ENCODE results near the gene ATP10B.

GRCh38 chr5:160744268-160745101 lies 107.5 kb downstream of the ATP10B start:
- no peak for TF ChIP-seq CTCF (IDR thresholded peaks at IDR 0.05; ENCODE audit: control extremely low read depth in 1 of 3, insufficient read depth in 1 of 3, low read depth in 1 of 3, low read length in 3 of 3)
- TF ChIP-seq RAD21 (IDR thresholded peaks at IDR 0.05 in 1 of 2, conservative IDR thresholded peaks at IDR 0.05 in 1 of 2; ENCODE audit: low read depth in 2 of 2, low read length in 2 of 2), result no peak
- TF ChIP-seq SP1 (IDR thresholded peaks at IDR 0.05; ENCODE audit: low read depth, low read length), result no peak
- no peak for TF ChIP-seq GTF2F1 (IDR thresholded peaks at IDR 0.05; ENCODE audit: borderline replicate concordance, low read depth, low read length)
- no peak for TF ChIP-seq JUN (IDR thresholded peaks at IDR 0.05; ENCODE audit: low read depth, low read length)
- no peak for TF ChIP-seq HDAC2 (IDR thresholded peaks at IDR 0.05; ENCODE audit: borderline replicate concordance in 1 of 2, low read depth in 2 of 2, low read length in 2 of 2)
- TF ChIP-seq USF2 (IDR thresholded peaks at IDR 0.05; ENCODE audit: low read length), result no peak
- no peak for TF ChIP-seq MAFK (IDR thresholded peaks at IDR 0.05; ENCODE audit: low read depth, low read length)
- TF ChIP-seq CBX8 (IDR thresholded peaks at IDR 0.05; ENCODE audit: borderline replicate concordance, low read depth, low read length), result no peak

Data from H1 (cell line).